GM12801 (cell line): Measurements from ENCODE around the gene PLCB1.

Source experiments
- CTCF ChIP-seq: IDR thresholded peaks from one replicate; pipeline ENCODE4 v1.5.1; 2011; ENCODE audit warnings: control low read depth; ENCODE audit not compliant: insufficient read length; ENCODE audit errors: extremely low read depth

PLCB1 gene

GRCh38 chr20:8608470-8608869 lies 476.4 kb downstream of the PLCB1 start:
- no peak for TF ChIP-seq CTCF

- TF ChIP-seq CTCF, result no peak
Observed at GRCh38 chr20:8616792-8617191, 484.7 kb downstream of the PLCB1 start.

GRCh38 chr20:8621001-8621400 lies 488.9 kb downstream of the PLCB1 start:
- TF ChIP-seq CTCF, result no peak

- TF ChIP-seq CTCF, result no peak
Observed at GRCh38 chr20:8624046-8624445, 492.0 kb downstream of the PLCB1 start.

GRCh38 chr20:8624616-8625015 lies 492.6 kb downstream of the PLCB1 start:
- no peak for TF ChIP-seq CTCF

- TF ChIP-seq CTCF, result no peak
Observed at GRCh38 chr20:8627340-8628004, 495.4 kb downstream of the PLCB1 start.

GRCh38 chr20:8631271-8631670 lies 499.2 kb downstream of the PLCB1 start:
- no peak for TF ChIP-seq CTCF
